NCI-H345 treated with DMSO at 0.1 percent for 48 hours (cell line): ENCODE data around the gene FILIP1L.

ENCODE experiments used
- DNase-seq: peaks from one replicate; lab custom pipeline; 2025; ENCODE audit not compliant: unreplicated experiment; lab: John Stamatoyannopoulos, UW

Gene FILIP1L

DNA sequence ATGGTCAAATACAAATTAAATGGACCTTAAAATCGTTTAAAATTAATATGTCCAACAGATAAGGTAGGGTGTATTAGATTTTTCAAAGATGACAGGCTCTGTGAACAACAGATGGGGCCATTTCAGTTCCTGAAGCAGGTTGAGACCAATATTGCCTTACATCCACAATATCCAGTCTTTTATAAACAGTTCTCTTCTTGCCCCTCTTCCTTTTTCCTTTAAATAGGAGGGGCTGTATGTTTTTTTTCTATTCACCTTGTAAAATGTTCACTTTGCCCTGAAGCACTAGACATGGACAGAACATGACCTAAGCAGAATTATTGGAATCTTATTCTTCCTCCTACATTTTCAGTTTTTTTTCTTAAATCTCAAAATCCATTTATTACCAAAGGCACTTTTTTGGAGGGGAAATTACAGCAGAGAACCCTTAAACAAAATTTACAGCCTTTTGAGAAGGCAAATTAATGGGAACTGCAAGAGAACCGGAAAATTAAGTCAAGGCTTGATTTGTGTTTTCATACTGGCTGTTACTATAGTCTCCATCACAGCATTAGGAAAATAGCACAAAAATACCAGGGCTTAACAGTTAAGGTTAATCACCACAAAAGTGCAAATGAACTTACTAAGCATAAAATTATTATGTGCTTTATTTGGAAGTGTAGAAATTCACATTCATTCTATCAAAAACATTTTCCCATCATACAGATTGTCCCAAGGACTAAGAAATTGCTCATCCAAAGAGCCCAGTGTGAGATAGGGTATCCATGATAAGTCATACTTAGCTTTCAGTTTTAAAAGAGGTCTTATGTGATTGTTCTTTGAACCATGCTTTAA is 240.8 kb downstream of the FILIP1L start:
- DNase-seq, result no peak

DNA sequence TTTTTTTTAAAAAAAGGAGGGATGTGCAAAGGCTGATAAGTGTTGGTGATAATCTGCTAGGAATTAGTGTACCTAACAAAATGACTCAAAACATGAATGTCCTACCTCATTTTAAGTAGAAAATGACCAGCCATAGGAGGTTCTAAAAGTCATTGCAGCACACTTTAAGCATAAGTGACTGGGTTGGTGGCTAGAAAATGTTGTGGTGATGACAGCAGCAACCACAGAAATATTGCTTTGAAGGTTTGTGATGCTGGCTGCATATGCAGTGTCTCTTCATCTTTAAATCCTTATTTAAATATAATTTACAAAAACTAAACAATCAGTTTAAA is 241.4 kb downstream of the FILIP1L start:
- DNase-seq, result no peak

DNA sequence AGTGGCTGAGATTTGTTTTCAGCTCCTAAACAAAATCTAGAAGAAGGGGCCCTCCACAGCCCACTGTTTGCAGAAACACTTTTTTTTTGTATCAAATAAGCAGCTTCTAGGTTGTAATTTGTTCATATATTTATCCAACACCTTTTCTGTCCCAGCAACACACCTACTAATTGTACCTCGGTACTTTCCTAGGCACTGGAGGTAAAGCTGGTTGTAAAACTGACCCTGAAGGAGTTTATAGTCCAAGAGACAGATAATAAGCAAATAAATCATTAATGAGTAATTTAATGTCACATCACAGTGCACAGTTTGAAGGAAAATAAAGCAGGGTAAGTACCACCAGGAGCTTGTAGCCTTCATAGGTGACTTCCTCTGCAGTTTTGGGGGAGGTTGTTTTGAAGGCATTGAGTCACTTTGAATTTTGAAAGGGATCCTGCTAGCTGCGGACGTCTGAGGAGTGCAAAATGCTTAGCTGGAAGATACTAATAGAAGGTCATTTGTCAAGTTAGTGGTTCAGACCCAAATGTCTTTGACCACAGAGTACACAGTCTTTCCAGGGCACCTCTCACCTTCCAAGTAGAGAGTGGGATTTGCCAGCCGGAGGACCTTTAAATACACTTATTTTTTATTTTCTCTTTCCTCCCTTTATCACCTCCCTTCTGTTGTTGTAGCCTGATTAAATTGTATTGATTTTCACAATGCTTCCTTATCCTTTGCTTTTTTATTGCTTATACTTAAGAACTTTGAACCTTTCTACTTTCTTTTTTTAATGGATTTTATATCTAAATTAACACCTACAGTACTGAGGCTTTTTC is 242.9 kb downstream of the FILIP1L start:
- no peak for DNase-seq

DNA sequence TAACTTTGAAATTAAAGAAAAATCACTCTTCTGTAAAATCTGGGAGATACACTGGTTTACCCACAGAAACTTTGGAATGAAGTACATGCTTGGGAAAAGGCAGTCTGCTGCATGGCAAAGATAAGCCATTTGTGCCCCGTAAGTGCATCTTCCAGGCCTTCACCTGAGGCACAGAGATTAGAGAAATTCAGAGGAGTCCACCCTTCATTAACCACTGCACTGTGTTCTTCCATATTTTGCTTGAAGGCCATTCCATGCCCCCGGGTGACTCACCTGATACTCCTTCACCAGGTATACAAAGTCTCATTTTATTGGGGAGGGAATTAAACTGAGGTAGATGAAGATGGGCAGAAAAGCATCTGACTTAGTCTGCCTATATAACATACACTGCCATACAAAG is 243.6 kb downstream of the FILIP1L start:
- no peak for DNase-seq

DNA sequence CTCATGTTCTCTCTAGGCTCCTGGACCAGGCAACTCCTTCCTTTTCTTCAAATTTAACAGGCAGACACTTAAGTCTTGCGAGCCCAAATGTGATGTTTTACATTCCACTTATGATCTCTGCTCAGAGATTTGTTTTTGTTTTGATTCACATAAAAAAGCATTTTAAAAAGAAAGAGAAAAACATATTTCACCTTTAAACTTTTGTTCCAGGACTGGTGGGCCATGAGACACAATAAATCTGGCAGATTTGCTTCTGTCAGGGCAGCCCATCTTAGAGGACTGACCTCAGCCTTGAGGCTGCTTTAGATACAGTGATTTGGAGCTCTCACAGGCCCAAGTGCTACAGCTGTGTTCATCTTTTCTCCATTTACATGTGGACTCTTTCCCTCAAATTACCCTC is 244.7 kb downstream of the FILIP1L start:
- DNase-seq, result no peak

DNA sequence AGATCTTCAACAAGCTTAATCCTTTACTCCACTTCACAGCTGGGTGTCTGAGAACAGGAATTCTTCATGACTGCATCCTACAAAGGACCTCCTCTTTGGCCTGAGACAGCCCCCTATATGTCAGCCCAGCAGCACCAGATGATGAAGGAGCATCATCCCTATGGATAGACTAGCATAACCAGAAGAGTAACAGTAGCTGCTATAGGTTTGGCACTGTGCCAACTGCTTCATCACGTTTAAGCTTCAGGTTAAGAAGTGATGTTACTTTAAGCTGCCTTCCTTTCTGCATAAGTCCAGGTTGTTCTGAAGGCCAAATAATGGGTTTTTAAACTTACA is 246.0 kb downstream of the FILIP1L start:
- no peak for DNase-seq

DNA sequence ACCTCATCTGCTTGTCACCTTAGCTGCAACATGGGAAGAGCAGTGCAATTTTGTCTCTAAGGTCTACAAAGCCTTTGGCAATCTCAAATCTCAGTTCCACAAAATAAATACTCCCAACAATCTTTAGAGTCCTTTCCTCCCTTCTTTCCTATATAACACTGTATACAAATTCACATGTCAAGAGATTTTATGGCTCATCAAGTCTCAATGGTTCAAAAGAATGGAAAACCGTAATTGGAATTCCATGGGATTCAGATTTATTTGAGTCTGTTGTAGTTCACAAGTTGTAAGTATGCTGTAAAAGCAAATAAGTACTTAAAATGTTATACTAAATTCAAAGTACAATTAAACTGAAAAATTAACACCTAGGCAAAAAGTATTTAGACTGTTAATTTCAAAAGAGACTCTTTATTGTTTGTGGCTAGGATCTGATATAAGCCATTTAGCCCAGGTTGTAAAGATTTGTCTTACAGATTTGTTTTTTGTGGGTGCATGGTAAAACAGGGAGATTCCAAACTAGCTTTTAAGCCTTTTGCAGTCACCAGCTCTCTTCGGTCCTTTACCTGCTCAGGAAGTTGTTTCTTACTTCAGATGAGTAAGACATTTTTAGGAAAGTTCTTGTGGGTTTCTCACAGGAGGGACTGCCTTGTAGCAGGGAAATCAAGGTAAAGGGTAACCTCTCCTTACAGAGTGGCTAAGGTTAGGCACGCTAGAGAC is 246.5 kb downstream of the FILIP1L start:
- DNase-seq, result no peak

DNA sequence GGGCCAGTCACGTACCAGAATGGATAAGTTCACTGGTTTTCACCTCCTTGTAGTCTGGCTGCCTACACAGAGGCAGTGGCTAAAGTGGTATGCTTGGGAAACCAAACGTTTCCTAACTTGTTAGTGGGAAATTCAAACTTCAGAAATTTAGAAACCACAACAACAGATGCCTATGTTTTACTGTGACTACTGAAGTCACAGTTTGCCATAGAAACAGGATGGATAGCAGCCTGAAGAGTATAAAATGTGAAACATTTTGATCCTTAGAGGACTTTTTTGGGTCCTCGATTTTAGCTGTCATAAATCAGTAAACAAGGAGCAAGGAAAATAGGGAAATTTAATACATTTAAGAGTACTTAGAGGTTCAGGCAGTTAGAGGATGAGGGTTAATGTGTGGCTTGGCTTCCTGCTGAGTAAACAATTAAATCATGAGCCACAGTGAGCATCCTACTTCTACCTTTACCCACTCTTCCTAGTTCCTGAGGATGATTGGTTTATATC is 248.0 kb downstream of the FILIP1L start:
- no peak for DNase-seq

DNA sequence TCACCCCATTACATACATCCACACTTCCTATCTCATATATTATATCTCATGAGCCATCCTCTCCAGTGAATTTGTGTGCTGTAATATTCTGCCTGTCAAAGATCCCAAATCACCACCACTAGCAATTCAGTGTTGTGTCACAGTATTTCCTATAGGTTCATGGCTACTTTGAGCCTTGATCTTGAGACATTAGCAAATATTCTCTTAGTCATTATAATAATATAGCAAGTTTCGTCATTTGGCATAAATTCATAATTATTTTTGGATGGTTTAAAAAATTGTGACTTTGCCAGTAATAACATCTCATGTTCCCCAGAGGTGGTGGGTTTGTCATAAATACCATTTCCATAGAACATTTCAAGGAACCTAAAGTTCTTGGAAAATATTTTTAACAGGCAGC is 249.0 kb downstream of the FILIP1L start:
- no peak for DNase-seq

DNA sequence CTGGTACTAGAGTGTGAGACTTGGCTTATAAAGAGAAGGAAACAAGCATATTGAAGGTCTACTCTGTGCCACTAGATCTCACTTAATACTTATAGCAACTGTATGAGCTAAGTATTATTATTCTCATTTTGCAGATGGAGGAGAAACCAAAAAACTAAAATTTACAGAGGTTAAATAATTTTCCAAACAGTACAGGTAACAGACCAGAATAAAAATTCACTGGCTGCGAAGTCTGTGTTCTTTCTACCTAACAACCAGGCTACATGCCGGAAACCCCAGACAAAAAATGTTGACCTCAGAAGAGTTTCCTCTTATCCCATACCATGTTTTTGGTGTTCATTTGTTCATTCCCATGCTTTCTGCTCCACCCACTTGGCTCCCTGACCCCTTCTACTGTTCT is 250.0 kb downstream of the FILIP1L start:
- DNase-seq, result no peak

DNA sequence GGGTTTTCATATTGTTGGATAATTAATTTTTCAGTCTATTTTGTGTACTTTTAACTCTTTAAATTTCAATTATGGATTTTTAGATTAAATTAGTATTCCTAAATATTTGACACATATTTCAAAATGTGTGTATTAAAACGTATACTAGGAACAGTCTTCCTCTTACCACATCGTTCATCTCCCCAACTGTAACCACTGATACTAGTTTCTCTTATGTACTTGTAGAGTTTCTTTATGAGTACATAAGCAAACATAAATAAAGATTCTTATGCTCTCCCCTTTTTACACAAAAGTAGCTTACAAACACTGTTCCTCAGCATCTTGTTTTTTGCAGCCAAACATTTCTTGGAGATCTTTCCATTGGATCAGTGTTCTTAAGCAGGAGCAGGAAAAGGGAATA is 250.7 kb downstream of the FILIP1L start:
- no peak for DNase-seq

DNA sequence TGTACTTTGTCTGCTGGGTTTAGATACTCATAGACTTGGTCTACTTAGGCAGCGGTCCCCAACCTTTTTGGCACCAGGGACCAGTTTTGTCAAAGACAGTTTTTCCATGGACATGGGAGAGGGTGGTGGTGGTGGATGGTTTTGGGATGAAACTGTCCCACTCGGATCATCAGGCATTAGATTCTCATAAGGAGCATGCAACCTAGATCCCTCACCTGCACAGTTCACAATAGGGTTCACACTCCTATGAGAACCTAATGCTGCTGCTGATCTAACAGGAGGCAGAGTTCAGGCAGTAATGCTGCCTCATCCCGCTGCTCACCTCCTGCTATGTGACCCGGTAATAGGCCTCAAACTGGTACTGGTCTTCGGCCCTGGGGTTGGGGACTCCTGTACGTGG is 251.3 kb downstream of the FILIP1L start:
- no peak for DNase-seq

DNA sequence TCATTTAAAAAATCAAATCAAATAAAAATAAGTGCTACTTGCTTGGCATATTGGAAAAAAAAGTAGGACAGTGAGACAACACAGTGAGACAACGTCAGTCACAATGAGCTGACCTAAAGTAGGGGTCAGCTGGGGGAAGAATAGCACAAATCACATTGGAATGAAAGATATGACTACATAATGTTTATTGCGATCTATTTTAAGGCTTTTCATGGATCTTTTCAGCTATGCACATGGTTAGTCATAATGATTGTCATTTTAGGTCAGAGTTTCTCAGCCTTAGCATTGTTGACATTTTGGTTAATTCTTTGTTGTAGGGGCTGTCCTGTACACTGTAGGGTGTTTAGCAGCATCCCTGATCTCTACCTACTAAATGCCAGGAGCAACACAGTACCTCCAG is 252.1 kb downstream of the FILIP1L start:
- DNase-seq, result no peak

DNA sequence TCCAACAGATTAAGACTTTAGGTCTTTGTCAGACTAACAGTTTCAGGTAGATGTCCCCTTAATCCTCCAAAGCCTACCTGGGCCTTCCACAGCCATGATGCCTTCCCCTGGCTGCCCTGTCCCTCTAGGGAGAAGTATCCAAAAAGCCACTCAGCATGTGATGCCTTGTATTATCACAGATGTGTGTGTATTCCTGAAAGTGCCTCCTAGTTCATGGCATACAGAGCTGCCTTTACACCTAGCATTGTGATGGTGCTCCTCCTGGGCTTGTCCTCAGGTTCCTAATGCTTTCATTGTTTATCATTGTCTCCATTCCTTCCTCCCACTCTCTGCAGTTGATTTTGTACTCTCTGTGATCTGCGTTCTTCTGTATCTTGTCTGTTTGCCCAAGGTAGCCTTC is 253.1 kb downstream of the FILIP1L start:
- no peak for DNase-seq

DNA sequence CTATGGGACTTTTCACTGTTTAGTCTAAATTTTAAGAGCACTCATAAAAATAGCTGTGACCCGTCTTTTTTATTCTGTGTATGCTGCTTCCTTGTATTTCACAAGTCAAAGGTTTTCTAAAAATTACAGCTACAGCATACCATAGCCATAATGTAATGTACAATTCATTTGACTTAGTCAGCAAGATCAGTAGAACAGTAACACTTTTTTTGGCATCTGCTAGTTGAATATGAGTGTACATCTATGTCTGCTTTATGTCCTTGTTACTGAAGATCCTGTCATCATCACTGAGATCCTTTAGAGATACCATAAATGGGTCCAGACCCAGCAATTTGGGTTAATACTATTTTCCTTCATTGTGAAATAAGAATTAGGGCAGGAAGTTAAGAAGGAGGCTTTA is 254.5 kb downstream of the FILIP1L start:
- no peak for DNase-seq

DNA sequence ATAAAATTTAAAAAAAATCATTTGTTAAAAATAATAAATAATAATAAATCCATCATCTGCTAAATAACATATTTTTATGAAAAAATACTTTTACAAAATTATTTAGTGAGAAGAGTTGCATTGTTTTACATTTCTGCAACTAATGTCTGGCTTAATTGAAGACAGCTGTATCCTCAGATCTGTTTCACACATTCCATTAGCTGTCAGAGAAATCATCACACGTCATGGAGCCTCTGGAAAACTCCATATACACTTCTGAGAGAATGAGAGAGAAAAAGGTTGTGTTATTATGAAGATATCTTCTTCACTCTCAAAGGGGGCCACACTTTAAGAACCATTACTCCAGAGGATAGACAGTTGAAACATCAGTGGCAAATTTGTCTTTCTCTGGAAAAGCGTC is 255.8 kb downstream of the FILIP1L start:
- DNase-seq, result no peak

DNA sequence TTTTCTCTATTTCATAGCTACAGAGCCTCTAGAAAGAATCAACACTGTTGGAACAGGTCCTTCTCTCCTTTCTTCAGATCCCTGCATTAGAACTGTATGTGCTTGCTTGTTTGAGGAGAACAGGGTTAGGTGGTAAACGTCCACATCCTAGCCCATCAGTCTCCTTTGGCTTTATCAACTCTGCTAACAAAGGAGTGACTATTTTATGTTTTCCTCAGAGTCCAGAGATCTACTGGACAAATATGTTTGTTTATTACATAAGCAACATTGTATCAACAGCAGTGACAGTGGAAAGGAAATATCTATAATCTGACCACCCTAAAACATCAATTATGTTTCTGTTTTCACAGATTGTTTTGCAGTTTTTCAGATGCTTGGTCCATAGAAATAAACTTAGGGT is 257.0 kb downstream of the FILIP1L start:
- no peak for DNase-seq

DNA sequence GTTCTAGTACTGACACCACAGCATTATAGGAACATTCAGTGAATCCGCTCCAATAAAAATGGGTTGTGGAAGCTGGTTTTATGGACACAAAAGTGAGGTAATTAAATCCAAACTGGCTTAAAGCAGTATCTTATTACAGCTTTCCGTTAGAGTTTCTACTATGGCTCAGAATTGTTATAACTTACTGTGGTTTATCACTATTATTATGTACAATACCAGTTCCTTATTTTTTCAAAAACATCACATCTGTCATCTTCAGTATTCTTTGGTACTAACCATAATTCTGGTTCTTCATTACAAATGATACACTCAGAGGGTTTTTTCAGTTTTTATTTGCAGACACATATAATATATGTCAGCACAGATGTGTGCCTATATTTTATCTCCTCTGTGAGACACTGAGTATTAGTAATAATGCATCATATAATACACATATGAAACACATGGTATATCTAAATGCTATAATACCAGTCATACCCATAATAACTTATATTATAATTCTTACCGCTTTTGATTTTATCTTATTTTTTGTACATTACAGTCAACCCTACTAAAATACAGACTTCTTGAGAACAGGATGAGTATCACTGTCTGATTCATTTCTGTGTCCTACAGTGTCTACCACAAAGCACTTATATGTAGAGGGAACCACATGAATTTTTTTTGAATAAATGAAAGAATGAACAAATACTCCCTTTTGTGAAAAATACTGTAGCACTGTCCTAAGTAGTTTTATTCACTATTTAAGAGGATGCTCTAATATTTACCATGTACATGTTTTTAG is 257.7 kb downstream of the FILIP1L start:
- DNase-seq, result no peak

DNA sequence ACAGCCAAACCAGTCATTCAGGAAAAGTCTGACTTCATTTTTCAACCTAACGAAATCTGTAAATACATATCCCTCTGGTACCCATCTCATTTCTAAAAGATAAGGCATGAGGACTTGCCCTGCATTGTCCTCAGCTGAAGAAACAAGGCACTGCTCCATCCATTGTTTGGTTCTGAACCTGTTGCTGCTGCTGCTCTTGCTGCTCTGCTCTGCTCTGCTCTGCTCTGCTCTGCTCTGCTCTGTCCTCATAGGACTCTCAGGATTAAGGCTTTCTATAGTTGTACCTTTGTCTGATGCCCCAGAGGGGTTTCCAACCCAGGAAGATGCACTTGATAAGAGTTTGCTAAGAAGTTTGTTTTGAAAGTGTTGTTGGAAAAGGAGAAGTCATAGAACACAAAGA is 258.4 kb downstream of the FILIP1L start:
- DNase-seq, result no peak

DNA sequence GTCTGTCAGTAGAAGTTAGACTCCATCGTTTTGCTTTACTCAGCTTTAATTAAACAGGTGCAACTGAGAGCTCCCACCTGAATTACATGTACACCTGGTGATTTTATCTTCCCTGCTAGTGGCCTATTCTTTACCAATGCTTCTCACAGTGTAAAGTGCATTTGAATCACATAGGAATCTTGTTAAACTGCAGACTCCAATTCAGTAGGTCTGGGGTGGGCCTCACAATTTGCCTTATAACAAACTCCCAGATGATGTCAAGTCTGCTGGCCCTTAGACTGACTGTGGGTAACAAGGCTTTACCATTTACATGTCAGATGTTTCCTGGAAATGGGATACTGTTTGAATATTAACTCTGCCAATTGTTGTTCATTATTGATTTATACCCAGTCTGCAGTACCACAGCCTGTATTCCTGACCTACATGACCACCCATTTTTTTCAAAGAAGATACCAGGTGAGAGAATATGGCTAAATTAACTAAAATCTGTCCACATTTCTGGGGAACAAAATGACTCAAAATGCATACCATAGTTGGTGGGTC is 259.5 kb downstream of the FILIP1L start:
- DNase-seq, result no peak

DNA sequence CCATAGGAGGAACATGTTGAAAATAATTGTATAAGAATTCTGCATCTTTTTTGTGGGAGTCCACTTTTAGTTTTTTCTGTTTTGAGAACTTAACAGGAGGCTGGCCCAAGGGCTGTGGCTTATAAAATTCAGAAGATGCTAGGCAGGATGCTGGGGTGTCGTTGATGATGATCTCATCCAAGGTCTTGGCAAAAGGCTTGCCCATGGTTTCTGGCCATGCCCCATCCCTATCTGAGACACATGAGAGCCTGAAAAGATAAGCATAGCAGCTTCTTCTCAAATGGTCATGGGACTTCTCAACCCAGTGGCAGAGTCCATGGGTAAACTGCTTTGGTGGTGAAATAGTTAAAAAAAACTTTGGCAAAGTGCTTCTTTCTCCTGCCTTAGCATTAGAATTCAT is 261.4 kb downstream of the FILIP1L start:
- DNase-seq, result no peak
